Fibroblast of mammary gland (primary cell): ENCODE data around the gene IFITM2.
"Not testable (repeated sequence)": the region's sequence is repeated elsewhere in the genome, so short reads cannot be mapped to it uniquely, and the experiment has no call there.

Experiments
- DNase-seq: peaks from one replicate; pipeline ENCODE4 v3.0.0-alpha.2; 2010; ENCODE audit warnings: low read depth
- H3K4me3 ChIP-seq: 2 replicates; pipeline ENCODE4 v1.5.1; 2011; ENCODE audit warnings: low read depth, mild to moderate bottlenecking, low read length, moderate library complexity; ENCODE audit not compliant: control insufficient read depth
- TF ChIP-seq, protein P1 (sequence below): conservative IDR thresholded peaks from 2 replicates; pipeline ENCODE4 v1.5.1; 2011; ENCODE audit warnings: low read depth, low read length, inconsistent platforms; ENCODE audit not compliant: control insufficient read depth, insufficient read depth

Gene IFITM2

DNA sequence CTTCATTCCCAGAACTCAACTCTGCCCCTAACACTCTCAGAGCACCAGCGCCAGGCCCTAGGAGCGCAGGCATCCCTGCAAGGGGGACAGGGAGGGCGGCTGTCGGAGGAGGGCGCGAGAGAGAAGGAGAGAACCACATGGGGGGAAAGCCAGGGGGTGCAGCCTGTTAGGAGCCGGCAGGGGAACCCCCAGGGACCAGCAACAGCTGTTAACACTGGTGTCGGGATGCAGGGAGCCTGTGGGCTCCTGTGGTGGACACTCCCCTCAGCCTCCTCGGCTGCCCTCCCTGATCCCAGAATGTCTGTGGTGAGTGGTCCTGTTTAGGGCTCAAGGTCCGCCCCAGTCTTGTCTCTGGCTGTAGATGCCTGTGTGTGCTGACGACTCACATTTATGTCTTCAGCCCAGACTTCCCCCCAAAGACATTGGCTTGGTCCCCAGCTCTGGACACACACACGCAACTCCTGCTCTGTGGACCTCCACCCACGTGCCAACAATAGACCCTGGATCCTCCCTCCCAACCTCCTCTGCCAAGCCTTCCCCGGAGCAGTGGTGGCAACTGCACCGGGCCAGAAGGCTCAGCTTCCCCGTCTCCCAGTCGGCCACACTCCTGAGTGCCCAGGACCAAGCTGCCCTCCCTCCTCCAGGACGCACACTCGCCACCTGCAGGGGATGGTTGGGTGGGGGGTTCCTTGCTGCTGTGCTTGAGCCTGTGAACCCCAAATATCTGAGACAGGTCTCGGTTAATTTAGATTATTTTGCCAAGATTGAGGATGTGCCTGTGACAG is 7.5 kb upstream of the IFITM2 start:
- TF ChIP-seq, protein P1, sequence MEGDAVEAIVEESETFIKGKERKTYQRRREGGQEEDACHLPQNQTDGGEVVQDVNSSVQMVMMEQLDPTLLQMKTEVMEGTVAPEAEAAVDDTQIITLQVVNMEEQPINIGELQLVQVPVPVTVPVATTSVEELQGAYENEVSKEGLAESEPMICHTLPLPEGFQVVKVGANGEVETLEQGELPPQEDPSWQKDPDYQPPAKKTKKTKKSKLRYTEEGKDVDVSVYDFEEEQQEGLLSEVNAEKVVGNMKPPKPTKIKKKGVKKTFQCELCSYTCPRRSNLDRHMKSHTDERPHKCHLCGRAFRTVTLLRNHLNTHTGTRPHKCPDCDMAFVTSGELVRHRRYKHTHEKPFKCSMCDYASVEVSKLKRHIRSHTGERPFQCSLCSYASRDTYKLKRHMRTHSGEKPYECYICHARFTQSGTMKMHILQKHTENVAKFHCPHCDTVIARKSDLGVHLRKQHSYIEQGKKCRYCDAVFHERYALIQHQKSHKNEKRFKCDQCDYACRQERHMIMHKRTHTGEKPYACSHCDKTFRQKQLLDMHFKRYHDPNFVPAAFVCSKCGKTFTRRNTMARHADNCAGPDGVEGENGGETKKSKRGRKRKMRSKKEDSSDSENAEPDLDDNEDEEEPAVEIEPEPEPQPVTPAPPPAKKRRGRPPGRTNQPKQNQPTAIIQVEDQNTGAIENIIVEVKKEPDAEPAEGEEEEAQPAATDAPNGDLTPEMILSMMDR: peak; percentile 15
- no peak overlapping the region for H3K4me3 ChIP-seq
- peak; percentile 40 for DNase-seq

DNA sequence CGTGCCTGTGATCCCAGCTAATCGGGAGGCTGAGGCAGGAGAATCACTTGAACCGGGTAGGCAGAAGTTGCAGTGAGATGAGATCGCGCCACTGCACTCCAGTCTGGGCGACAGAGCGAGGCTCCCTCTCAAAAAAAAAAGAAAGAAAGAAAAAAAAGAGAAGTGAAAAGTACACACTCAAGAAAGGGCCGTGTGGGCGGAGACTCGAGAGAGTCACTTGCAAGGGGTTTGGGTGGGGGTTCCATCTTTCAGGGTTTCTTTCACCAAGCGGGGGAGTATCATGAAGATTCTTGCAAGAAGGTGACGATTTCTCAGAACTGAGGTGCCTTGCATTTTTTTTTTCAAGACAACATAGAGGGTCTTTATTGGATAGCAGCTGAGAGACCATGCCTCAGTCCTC is 4.3 kb upstream of the IFITM2 start:
- no peak overlapping the region for H3K4me3 ChIP-seq
- TF ChIP-seq, protein P1: no peak
- no peak for DNase-seq

DNA sequence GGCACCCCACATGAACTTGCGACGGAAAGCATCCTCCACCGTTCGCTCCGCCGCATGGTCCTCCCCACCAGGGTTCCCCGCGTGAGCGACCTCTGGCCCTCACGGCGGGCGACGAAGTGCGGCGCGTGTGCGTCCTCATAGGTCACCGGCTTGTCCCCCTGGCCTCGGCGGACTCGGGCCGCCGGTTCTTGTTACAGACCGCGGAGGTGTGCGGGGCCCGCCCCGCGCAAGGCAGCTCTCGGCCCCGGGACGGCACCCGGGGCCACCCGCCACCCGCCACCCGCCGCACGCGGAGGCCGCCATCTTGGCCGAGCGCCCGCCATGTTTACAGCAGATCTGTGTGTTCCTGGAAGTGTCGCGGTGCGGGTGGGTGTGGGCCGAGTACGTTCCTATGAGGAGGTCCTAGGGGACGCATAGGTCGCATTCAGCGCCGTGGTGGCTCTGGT is 3.5 kb upstream of the IFITM2 start:
- TF ChIP-seq, protein P1: no peak
- no peak for DNase-seq
- H3K4me3 ChIP-seq: no peak overlapping the region

DNA sequence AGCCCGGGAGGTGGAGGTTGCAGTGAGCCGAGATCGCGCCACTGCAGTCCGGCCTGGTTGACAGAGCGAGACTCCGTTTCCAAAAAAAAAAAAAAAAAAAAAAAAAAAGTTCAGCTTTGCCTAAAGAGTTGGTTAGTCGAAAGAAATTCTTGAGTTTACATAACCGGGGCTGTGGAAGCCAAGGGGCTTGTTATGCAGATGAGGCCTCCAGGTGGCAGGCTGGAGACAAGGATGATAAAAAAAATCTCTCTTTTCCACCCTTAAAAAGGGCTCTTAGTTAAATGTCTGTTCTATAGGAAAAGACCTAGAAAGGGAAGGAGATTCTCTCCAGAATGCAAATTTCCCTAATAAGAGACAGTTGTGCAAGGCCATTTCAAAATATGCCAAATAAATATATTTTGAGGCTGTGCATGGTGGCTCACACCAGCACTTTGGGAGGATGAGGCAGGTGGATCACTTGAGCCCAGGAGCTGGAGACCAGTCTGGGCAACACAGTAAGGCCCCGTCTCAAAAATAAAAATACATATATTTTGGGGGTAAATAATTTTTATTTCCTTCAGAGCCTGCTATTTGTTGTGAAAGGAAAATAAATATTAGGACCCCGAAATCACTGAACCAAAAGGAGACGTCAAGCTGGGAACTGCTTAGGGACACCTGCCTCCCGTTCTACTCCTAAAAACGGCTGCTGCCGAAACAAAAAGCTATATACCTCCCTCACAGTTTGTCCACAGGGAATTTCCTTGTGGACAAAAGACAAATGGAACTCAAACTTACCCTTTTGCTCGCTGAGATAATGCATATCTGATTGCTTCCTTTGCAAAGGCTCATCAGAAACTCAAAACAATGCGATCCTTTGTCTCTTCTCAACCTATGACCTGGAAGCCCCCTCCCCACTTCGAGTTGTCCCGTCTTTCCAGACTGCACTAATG is 2.4 kb upstream of the IFITM2 start:
- DNase-seq: peak; percentile 81
- no peak overlapping the region for H3K4me3 ChIP-seq
- TF ChIP-seq, protein P1: peak; percentile 81

DNA sequence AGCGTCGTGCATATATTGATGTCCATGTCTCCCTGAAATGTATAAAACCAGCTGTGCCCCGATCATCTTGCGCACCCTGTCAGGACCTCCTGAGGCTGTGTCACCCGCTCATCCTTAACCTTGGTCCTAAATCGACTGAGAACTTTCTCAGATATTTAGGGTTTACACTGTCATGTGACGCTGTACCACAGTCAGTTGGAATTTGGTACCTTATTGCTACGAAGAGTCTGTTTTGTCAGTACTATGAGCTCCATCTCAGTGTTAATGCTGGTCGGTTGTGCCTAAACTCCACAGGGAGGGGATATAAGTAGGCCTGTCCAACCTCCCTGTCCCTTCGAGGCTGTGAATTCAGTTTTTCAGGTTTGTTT is 1.8 kb upstream of the IFITM2 start:
- no peak overlapping the region for H3K4me3 ChIP-seq
- no peak for DNase-seq
- TF ChIP-seq, protein P1: no peak

DNA sequence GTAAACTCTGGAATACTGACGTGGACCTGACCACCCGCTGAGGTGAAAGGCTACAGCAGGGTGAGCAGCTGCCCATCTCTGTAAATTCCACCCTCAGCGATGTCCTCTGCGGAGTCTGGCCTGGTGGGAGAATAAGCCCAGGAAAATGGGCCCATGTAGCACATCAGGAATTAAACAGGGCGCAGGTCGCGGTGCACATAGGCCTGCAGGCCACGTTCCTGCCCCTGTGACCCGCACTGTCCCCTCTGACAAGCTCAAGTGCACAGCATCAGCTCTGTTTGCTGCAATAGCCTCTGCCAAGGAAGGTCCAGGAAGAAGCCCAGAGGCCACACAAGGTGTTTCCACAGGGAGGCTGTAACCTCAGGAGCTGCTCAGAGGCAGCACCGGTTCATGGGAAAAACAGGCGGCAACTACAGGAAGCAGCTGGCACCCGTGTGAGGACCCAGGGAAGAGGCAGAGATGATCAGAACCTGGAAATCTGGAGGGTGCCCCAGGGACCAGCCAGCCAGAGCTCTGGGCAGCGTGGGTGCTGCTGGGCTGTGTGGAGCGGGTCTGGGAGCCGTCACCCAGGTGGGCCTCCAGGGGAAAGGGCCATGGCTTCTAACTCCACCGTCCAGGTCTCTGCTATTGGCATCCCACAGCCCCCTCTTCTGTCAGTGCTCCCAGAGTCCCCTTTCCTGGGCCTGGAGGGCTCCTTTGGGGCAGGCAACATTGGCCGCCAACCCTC is 808 bp upstream of the IFITM2 start:
- no peak for DNase-seq
- no peak overlapping the region for H3K4me3 ChIP-seq
- TF ChIP-seq, protein P1: no peak

DNA sequence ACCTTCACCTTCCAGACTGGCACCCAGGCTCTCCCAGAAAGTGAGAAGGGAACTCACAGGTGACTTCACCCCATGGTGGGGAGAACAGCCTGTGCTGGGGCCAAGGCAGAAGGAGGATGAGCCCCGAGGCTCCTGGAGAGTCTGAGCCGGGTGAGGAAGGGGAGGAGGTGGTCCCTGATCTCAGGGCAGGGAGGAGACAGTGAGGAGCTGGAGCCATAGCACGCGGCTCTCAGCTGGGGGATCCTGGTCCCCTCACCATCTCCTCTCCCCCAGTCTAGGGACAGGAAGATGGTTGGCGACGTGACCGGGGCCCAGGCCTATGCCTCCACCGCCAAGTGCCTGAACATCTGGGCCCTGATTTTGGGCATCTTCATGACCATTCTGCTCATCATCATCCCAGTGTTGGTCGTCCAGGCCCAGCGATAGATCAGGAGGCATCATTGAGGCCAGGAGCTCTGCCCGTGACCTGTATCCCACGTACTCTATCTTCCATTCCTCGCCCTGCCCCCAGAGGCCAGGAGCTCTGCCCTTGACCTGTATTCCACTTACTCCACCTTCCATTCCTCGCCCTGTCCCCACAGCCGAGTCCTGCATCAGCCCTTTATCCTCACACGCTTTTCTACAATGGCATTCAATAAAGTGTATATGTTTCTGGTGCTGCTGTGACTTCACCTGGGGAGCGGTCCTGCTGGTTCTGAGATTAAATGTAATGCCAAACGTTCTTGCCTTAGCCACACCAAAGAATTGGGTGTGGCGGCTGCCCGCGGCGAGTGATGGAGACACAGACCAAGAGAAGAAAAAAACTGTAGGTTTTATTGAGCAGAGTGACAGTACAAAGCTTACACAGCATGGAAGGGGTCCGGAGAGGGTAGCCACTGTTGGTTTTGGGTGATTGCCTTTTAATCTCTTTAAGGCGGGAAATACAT is 1.4 kb downstream of the IFITM2 start:
- peak overlapping the region; percentile 71 for H3K4me3 ChIP-seq
- DNase-seq: not testable (repeated sequence)

DNA sequence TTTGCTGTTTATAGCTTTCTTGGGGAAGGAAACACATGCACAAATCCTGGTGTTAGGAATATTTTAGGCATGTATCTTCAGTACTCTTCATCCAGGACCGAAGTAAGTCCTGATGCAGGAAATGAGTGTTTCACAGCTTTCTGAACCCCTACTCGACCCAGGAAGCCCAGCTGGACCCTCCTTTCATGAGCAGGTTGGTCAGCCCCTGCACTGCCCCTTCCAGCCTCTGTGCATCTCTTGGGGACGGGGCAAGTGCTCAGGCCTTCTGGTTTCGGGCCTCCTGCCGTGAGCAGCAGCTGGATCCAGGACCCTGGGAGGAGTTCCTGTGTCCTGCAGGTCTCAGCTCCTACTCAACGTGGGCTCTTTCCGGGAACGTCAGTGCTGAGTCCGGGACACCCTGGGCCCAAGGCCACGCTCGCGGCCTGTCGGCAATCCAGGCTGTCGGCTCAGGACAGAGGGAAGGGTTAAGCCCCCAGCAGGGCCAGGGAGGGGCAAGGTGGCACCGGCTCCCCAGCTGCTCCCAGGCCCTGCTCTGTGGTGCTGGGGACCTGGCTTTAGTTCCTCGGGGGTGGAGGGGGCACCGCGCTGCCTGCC is 2.5 kb downstream of the IFITM2 start:
- H3K4me3 ChIP-seq: peak overlapping the region; percentile 71
- DNase-seq: not testable (repeated sequence)
